Fibroblast of mammary gland (primary cell): ENCODE measurements around the gene PHKA1.

Source experiments
- DNase-seq: peaks from one replicate; pipeline ENCODE4 v3.0.0-alpha.2; 2010; ENCODE audit warnings: low read depth
- H3K4me3 ChIP-seq: 2 replicates; pipeline ENCODE4 v1.5.1; 2011; ENCODE audit warnings: low read depth, mild to moderate bottlenecking, low read length, moderate library complexity; ENCODE audit not compliant: control insufficient read depth
- TF ChIP-seq, protein P1 (sequence below): conservative IDR thresholded peaks from 2 replicates; pipeline ENCODE4 v1.5.1; 2011; ENCODE audit warnings: low read depth, low read length, inconsistent platforms; ENCODE audit not compliant: control insufficient read depth, insufficient read depth

Gene PHKA1

GRCh38 chrX:72545990-72546389, 168.1 kb downstream of the PHKA1 start:
- no peak overlapping the region for H3K4me3 ChIP-seq
- DNase-seq: peak; percentile 14
- TF ChIP-seq, protein P1, sequence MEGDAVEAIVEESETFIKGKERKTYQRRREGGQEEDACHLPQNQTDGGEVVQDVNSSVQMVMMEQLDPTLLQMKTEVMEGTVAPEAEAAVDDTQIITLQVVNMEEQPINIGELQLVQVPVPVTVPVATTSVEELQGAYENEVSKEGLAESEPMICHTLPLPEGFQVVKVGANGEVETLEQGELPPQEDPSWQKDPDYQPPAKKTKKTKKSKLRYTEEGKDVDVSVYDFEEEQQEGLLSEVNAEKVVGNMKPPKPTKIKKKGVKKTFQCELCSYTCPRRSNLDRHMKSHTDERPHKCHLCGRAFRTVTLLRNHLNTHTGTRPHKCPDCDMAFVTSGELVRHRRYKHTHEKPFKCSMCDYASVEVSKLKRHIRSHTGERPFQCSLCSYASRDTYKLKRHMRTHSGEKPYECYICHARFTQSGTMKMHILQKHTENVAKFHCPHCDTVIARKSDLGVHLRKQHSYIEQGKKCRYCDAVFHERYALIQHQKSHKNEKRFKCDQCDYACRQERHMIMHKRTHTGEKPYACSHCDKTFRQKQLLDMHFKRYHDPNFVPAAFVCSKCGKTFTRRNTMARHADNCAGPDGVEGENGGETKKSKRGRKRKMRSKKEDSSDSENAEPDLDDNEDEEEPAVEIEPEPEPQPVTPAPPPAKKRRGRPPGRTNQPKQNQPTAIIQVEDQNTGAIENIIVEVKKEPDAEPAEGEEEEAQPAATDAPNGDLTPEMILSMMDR: peak; percentile 22

- TF ChIP-seq, protein P1: peak; percentile 34
- H3K4me3 ChIP-seq: no peak overlapping the region
- DNase-seq: peak; percentile 59
Measured at GRCh38 chrX:72540318-72540717, 173.8 kb downstream of the PHKA1 start.

- H3K4me3 ChIP-seq: no peak overlapping the region
- TF ChIP-seq, protein P1: no peak
- DNase-seq: no peak
Measured at GRCh38 chrX:72539822-72540221, 174.3 kb downstream of the PHKA1 start.

GRCh38 chrX:72536542-72536941, 177.6 kb downstream of the PHKA1 start:
- no peak for DNase-seq
- TF ChIP-seq, protein P1: no peak
- no peak overlapping the region for H3K4me3 ChIP-seq

DNA sequence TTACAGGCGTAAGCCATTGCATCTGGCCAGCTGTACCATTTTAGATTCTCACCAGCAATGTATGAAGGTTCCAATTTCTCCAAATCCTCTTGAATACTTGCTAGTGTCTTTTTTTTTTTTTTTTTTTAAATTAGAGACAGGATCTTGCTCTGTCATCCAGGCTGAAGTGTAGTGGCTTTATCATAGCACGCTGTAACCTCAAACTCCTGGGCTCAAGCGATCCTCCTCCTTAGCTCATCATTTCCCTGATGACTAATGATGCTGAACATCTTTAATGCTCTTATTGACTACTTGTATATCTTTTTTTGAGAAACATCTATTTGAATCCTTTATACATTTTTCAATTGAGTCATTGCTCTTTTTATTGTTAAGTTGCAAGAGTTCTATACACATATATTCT, 181.7 kb downstream of the PHKA1 start:
- DNase-seq: peak; percentile 72
- TF ChIP-seq, protein P1: no peak
- H3K4me3 ChIP-seq: no peak overlapping the region
